ENCODE results near the gene INPP5D. TPM values are rescaled to one million over a fixed set of nuclear protein-coding genes. Genes with fewer than 3 reads are reported as not detected.
"Not testable (repeated sequence)": the region's sequence is repeated elsewhere in the genome, so short reads cannot be mapped to it uniquely, and the experiment has no call there.

INPP5D gene
- total RNA-seq, 1 donor from 2014 or later = 4.6 TPM

DNA sequence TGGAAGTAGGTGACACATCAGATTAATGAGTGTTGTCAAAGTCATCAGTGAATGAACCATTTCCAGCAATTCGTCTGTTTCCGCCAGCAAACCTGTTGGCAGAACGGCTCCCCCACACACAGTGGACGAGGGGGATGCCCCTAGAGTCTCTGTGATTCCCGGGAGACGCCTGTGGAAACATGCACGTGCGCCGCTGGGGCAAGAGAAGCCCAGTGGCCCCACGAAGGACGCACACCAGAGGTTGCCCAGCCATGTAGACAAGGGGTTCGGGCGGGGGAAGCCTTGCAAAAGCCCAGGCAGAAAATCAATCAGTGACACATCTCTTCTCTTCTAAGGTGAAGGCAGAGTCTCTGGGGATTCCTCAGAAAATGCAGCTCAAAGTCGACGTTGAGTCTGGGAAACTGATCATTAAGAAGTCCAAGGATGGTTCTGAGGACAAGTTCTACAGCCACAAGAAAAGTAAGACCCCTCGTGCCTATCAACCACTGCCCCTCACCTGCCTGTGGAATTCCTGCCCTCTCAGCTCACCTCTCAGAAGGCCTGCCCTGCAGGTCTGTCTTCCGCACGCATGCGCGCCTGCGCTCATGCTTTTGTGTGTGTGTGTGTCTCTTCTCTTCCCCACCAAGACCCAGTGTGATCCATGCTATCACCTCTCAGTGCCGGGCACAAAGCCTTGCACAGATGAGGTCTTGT is 87.1 kb downstream of the INPP5D start:
- no peak for DNase-seq
- intact Hi-C loops (cut with DNase I) = no loop called here
- ATAC-seq (ENCODE audit: poor library complexity) = no peak

DNA sequence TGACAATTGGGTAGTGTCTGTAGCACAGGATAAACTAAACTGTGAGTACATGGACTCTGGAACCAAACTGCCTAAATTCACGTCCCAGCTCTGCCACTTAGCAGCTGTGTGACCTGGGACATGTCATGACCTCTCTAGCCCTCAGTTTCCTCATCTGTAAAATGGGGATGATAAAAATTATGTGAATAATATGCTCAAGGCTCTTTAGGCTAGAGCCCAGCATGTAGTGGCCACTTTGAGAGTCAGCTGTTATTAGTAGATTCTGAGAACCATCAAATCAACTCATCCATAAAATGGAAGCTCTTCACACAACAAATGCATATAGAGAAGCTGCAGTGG is 87.7 kb downstream of the INPP5D start:
- intact Hi-C loops (cut with DNase I) = no loop called here
- no peak for ATAC-seq (ENCODE audit: poor library complexity)

GRCh38 chr2:233148354-233148753 is 88.2 kb downstream of the INPP5D start:
- DNase-seq = no peak
- no peak for ATAC-seq (ENCODE audit: poor library complexity)
- intact Hi-C loops (cut with DNase I) = no loop called here

More for the DNA sequence above, 87.7 kb downstream of the INPP5D start:
- DNase-seq = no peak

- intact Hi-C loops (cut with DNase I) = no loop called here
- peak; percentile 97 for ATAC-seq (ENCODE audit: poor library complexity)
- peak; percentile 86 for DNase-seq
Measured at GRCh38 chr2:233152541-233152940, 92.4 kb downstream of the INPP5D start.

GRCh38 chr2:233153146-233153798 is 93.1 kb downstream of the INPP5D start:
- no peak for DNase-seq
- intact Hi-C loops (cut with DNase I) = no loop called here
- no peak for ATAC-seq (ENCODE audit: poor library complexity)

DNA sequence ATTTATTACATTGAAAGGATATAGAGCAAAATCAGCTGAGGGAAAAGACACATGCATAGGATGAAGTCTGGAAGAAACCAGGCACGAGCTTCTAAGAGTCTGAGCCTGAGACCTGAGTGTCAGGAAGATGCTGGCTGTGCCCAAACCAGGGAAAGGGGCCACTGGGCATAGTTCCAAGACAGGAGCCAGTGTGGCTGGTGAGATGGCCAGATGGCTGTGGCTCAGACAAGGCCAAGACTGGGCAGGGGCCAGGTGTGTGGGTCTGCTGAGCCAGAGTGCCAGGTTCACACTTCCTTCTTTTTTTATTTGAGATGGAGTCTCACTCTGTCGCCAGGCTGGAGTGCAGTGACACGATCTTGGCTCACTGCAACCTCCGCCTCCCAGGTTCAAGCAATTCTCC is 95.9 kb downstream of the INPP5D start:
- ATAC-seq (ENCODE audit: poor library complexity) = no peak
- intact Hi-C loops (cut with DNase I) = no loop called here
- DNase-seq = no peak

DNA sequence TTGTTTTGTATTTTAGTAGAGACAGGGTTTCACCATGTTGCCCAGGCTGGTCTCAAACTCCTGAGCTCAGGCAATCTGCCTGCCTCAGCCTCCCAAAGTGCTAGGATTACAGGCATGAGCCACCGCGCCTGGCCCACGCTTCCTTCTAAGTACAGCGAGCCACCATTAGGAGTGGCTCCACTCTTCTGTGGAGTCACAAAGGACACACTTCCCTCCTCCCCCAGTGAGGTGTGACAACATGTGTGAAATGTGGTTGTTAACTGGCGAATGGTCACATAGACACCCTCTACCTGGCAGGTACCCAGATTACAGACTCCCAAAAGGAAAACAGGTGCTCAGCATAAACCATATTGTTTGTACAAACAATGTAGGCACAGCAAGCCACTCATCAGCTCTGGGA is 96.3 kb downstream of the INPP5D start:
- DNase-seq; ATAC-seq (ENCODE audit: poor library complexity); intact Hi-C loops (cut with DNase I): not testable (repeated sequence)

- ATAC-seq (ENCODE audit: poor library complexity) = no peak
- no peak for DNase-seq
- intact Hi-C loops (cut with DNase I) = no loop called here
Measured at GRCh38 chr2:233161730-233162129, 101.6 kb downstream of the INPP5D start.

DNA sequence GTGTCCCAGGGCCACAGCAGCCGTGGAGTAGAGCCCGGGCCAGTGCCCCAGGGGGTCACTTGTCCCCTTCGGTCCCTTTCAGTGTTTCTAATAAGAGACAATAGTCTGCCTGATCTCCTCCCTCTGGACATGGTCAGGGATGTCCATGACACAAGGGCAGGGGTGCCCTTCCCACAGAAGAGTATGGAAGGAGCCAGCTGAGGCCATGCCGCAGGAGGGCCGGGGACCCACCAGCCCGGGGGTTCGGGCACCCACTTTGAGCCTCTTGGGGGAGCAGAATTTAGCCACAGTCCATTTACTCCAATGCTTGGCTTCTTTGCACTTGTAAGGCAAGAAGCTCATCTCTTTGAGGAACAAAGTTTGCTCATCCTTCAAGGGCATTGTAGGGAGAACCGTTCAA is 102.6 kb downstream of the INPP5D start:
- intact Hi-C loops (cut with DNase I) = no loop called here
- no peak for ATAC-seq (ENCODE audit: poor library complexity)
- no peak for DNase-seq

DNA sequence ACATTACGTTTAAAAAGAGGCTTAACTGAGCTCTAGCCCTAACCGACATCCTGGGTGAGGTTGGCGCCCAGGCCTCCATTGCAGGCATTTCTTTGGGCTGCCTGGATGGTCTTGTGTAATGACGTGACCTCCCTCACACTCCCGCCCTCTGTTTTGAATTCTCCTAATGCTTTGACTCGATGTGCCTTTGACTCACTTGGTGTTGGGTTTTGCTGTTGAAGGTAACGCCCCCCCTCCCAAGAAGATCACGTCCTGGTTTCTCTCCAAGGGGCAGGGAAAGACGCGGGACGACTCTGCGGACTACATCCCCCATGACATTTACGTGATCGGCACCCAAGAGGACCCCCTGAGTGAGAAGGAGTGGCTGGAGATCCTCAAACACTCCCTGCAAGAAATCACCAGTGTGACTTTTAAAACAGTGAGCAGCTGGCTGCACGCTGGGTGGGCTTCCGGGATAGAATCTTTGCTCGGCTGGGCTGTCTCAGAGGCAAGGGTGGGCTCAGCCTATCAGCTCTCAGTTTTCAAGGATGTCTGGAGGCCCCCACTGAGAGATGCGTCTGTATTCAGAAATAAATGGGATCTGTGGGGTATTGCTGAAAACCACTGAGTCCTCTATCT is 103.5 kb downstream of the INPP5D start:
- ATAC-seq (ENCODE audit: poor library complexity) (no peak), DNase-seq (no peak)
- intact Hi-C loops (cut with DNase I) = no loop called here

DNA sequence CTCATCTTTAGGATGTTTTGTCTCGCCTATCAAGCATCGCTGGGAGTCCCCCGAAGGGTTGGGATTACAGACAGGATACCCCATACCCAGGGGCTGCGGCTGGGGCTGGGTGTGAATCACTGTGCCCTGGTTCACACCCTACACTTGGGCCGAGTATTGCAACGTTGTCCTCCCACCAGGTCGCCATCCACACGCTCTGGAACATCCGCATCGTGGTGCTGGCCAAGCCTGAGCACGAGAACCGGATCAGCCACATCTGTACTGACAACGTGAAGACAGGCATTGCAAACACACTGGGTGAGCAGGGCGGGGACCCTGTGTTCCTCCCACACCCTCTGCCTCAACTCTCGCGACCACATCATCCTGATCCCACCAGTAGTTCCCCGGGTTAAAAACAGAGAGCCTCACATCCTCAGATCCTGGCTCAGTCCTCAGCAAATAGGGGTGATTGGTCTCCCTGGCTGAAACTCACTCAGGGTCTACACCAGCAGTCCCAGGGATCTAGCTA is 104.0 kb downstream of the INPP5D start:
- ATAC-seq (ENCODE audit: poor library complexity) (no peak), DNase-seq (no peak)
- intact Hi-C loops (cut with DNase I) = no loop called here

DNA sequence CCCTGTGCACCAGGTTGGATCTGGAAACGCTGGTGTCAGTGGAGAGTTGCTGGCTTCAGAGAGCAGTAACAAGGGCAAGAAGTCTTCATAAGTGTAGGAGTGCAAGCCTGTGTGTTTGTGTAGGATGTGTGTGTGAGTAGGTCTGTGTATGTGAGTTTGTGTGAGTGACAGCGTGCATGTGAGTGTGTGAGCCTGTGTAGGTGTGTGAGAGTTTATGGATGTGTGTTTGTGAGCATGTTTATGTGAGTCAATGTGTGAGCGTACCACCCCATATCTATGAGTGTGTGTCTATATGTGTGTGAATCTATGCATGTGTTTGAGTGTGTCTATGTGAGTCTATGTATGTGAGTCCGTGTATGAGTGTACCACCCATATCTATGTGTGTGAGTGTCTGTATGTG is 104.8 kb downstream of the INPP5D start:
- DNase-seq (no peak), ATAC-seq (ENCODE audit: poor library complexity) (no peak)
- intact Hi-C loops (cut with DNase I) = no loop called here

DNA sequence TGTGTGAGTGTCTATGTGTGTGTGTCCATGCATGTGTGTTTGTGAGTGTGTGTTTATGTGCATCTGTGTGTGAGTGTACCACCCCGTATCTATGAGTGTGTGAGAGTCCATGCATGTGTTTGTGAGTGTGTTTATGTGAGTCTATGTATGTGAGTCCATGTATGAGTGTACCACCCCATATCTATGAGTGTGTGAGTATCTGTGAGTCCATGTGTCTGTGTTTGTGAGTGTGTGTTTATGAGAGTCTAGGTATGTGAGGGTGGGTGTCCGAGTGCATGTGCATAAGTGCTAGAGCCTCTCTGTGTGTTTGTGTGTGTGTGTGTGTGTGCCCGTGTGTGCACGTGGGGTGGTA is 105.4 kb downstream of the INPP5D start:
- DNase-seq (no peak), ATAC-seq (ENCODE audit: poor library complexity) (no peak)
- intact Hi-C loops (cut with DNase I) = no loop called here

- DNase-seq (peak; percentile 86), ATAC-seq (ENCODE audit: poor library complexity) (peak; percentile 83)
- intact Hi-C loops (cut with DNase I) = no loop called here
Measured at GRCh38 chr2:233165895-233166661, 105.9 kb downstream of the INPP5D start.

GRCh38 chr2:233168445-233168844 is 108.3 kb downstream of the INPP5D start:
- ATAC-seq (ENCODE audit: poor library complexity) (no peak), DNase-seq (no peak)
- intact Hi-C loops (cut with DNase I) = no loop called here

DNA sequence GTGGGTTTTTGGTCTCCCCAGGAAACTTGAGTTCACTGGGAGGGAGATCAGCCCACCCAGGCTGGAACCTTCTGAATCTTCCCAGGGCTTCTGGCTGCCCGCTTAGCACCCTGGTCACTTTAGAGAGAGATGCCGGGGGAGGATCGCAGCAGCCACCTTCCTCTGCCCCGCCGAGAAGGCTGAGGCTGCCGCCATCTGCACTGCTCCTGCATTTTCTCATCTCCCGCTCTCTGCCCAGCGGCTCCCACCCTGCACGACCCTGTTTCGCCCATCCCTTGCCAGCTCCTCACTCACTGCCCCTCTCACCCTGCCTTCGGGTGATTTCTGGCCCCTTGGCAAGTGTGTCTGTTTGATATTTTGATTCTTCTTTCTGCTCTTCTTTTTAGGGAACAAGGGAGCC is 108.8 kb downstream of the INPP5D start:
- intact Hi-C loops (cut with DNase I) = no loop called here
- no peak for DNase-seq
- no peak for ATAC-seq (ENCODE audit: poor library complexity)

GRCh38 chr2:233171344-233171743 is 111.2 kb downstream of the INPP5D start:
- ATAC-seq (ENCODE audit: poor library complexity) (no peak), DNase-seq (no peak)
- intact Hi-C loops (cut with DNase I) = no loop called here

- ATAC-seq (ENCODE audit: poor library complexity) = no peak
Measured at GRCh38 chr2:233173115-233173514, 113.0 kb downstream of the INPP5D start.

DNA sequence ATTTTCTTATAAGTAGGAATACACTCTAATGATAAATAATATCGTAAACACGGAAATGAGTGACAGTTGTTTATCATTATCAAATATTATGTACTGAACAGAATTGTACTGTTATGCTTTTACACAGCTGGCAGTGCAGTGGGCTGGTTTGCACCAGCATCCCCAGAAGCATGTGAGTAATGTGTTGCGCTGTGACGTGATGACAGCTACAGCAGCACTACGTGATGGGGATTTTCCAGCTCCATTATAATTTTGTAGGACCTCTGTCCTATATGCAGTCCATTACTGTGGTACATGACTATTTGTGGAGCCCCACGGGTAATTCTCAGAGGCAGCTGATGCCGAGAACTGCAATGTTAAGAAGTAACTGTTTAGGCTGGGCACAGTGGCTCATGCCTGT is 114.0 kb downstream of the INPP5D start:
- intact Hi-C loops (cut with DNase I) = no loop called here
- DNase-seq (no peak), ATAC-seq (ENCODE audit: poor library complexity) (no peak)

More at GRCh38 chr2:233173115-233173514, 113.0 kb downstream of the INPP5D start:
- no peak for DNase-seq
- intact Hi-C loops (cut with DNase I) = no loop called here

Data from Right ventricle myocardium superior (tissue), 1 donor.